ENCODE measurements around the gene KIF18A.
"Not testable (repeated sequence)": the region's sequence is repeated elsewhere in the genome, so short reads cannot be mapped to it uniquely, and the experiment has no call there.

Gene KIF18A

GRCh38 chr11:28107750-28108618, at the start of gene KIF18A, which contains the start of gene METTL15:
Gene KIF18A (minus strand): TSS chr11:28108156. CDS start chr11:28097947, 10,209 bp downstream.
Gene METTL15 (plus strand): TSS chr11:28108388. CDS start chr11:28113335, 4,947 bp downstream.
- DNase-seq (ENCODE audit: low spot score): peak; percentile 96
- peak; percentile 35 for FAIRE-seq

GRCh38 chr11:28153586-28153985, 45.6 kb upstream of the KIF18A start:
- FAIRE-seq (no peak), DNase-seq (ENCODE audit: low spot score) (no peak)

DNA sequence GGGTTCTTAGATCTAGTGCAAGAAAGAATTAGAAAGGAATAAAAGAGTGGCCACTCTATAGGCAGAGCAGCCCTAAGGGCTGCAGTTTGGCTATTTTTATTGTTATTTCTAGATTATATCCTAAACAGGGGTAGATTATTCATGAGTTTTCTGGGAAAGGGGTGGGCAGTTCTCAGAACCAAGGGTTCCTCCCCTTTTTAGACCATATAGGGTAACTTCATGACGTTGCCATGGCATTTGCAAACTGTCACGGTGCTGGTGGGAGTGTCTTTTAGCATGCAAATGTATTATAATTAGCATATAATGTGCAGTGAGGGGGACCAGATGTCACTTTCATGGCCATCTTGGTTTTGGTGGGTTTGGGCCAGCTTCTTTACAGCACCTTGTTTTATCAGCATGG, 44.8 kb upstream of the KIF18A start:
- FAIRE-seq (no peak), DNase-seq (ENCODE audit: low spot score) (no peak)

GRCh38 chr11:28146123-28146751, 38.3 kb upstream of the KIF18A start:
- DNase-seq (ENCODE audit: low spot score): peak; percentile 72
- no peak for FAIRE-seq

GRCh38 chr11:28144808-28145207, 36.9 kb upstream of the KIF18A start:
- no peak for FAIRE-seq
- DNase-seq (ENCODE audit: low spot score): no peak

DNA sequence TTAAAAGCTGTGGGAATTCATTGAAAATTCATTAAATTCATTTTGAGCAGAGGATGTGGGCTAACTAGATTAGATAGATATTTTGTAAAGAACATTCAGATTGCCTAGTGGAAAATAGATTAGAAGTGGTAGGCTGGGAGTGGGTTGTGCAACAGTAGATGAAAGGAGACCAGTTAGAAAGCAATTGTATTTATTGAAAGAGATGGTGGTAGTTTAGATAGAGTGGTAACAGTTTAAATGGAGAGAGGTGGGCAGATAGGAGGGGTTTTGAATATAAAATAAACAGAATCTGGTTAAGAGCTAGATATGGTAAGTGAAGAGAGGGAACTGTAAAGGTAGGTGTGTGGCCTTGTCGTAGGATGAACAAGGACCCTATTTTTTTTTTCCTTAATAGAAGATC, 34.8 kb upstream of the KIF18A start:
- FAIRE-seq (no peak), DNase-seq (ENCODE audit: low spot score) (no peak)

DNA sequence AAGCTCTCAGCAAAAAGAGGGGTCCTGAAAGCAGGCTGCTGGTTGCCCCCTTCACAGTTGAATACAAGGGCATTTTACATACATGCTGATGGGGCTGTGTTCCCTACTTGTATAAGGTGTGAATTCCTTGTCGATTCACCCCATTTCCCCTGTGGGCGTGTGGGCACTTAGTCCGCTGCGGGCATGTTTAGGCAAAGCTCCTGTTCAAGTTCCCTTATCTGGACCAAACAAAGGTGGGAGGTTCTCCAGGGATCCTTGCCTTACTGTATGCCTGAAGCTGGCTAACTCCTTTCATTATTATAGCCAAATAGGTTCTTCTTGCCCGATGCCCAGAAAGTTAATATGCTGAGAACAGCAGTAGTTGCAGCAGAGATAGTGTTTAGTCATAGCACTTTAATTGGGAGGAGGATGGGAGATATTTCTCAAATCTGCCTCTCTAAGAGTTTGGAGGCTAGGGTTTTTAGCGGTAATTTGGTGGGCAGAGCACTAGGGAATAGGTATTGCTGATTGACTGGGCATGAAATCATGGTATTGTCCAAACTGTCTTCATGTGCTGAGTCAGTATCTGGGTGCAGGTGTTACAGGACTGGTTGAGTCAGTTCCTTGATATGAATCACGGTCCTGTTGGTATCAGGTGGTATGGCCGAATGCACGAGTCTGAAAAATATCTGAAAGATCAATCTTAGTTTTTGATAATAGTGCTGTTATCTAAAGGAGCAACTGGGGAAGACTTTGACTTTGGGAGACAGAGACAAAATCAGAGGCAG, 32.9 kb upstream of the KIF18A start:
- FAIRE-seq (no peak), DNase-seq (ENCODE audit: low spot score) (peak; percentile 17)

- FAIRE-seq: no peak
- DNase-seq (ENCODE audit: low spot score): no peak
Observed at GRCh38 chr11:28139841-28140415, 32.0 kb upstream of the KIF18A start.

DNA sequence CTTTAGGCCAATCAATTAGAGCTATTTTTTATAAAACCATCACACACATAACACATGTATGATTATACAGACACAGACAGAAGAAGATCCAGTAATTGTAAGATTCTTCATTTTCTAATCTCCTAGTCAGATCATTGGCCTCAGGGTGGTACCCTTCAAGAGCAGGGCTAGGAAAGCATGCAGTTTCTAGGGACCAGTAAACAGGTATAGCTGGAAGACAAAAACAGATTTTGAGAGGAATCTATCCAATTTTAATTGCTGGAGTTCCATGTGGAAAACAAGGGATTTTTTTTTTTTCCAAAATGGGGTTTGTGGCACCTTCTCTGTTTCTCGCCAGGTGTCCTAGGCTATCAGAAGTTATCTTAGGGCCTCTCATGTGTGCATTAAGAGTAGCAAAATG, 29.9 kb upstream of the KIF18A start:
- no peak for FAIRE-seq
- DNase-seq (ENCODE audit: low spot score): no peak

GRCh38 chr11:28137366-28137765, 29.4 kb upstream of the KIF18A start:
- no peak for FAIRE-seq

GRCh38 chr11:28136157-28136556, 28.2 kb upstream of the KIF18A start:
- FAIRE-seq; DNase-seq (ENCODE audit: low spot score): not testable (repeated sequence)

More at GRCh38 chr11:28137366-28137765, 29.4 kb upstream of the KIF18A start:
- no peak for DNase-seq (ENCODE audit: low spot score)

DNA sequence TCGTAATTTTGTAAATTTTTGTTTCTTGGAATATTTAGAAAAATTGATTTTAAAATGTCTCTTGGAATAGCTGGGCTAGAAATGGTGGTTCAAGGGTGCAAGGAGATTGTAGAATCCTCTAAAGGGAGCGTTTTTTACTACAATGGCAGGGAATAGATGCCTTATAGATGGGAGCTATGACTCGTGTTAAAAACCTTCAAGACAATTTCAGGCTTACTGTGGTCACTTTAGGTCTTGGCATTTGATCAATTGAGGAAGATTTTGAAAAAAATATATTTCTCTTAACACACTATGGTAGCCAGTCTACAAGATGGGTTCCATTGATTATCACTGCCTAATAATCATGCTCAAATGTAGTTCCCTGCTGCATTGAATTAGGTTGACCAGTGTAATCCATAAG, 25.2 kb upstream of the KIF18A start:
- FAIRE-seq: no peak
- peak; percentile 6 for DNase-seq (ENCODE audit: low spot score)

DNA sequence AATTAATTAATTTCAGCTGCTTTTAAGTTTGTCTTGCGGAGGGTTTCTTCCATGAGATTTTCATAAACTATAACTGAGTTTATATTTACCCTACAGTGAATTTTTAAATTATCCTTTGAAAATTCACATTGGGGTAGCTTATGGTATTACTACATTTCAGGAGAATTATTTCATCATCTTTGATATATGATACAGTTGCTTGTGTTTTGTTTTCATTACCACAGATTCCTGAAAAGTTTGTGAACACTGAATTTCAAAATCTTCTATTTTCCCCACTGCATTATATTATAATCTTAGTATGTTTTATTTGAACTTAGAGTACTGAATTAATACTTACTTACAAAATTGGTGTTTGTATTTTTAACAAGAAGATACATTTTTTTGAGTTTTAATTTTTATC, 24.6 kb upstream of the KIF18A start:
- DNase-seq (ENCODE audit: low spot score) (no peak), FAIRE-seq (no peak)

GRCh38 chr11:28123151-28123581, 15.2 kb upstream of the KIF18A start:
- FAIRE-seq (no peak), DNase-seq (ENCODE audit: low spot score) (no peak)

DNA sequence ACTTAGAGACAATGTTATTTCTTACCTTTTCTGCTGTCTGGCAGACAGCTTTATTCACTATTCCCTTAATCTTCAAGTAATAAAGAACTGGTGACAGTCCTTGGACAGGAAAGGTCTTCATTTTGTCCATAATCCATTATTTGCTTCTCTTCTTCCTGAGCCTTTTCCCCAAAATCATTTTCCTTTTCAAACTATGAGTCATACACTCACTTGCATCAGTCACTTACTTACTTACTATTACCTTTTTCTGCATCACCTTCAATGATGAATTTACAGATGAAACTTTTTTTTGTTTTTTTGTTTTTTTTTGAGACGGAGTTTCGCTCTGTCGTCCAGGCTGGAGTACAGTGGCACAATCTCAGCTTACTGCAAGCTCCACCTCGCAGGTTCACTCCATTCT, 9.8 kb upstream of the KIF18A start:
- FAIRE-seq: no peak

DNA sequence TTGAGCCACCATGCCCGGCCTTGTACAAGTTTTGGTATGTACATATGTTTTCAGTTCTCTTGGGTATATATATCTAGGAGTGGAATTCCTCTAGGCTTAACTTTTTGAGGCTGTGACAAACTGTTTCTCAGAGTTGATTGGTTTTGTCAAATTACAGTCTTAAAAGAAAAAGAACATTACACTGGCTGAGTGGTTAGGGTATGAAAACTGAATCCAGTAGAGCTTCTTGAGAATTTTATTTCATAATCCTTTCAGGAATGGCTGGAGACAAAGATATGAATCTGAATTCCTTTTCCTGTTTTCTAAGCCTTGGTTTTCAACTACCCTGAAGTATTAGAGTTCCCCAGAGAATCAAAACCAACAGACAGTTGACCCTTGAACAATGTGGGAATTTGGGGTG, 6.8 kb upstream of the KIF18A start:
- no peak for DNase-seq (ENCODE audit: low spot score)
- no peak for FAIRE-seq

More for the DNA sequence above, 9.8 kb upstream of the KIF18A start:
- DNase-seq (ENCODE audit: low spot score): no peak

DNA sequence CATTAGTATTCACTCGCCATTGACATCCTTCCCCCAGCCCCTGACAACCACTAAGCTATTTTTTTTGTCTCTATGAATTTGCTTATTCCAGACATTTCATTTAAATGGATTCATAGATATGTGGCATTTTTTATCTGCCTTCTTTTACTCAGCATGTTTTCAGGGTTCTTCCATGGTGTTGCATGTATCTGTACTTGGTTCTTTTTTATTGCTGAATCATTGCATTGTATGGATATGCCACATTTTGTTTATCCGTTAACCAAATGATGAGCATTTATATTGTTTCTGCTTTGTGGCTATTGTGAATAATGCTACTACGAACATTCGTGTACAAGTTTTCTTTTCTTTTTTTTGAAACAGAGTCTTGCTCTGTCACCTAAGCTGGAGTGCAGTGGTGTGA, 6.2 kb upstream of the KIF18A start:
- FAIRE-seq (no peak), DNase-seq (ENCODE audit: low spot score) (no peak)

DNA sequence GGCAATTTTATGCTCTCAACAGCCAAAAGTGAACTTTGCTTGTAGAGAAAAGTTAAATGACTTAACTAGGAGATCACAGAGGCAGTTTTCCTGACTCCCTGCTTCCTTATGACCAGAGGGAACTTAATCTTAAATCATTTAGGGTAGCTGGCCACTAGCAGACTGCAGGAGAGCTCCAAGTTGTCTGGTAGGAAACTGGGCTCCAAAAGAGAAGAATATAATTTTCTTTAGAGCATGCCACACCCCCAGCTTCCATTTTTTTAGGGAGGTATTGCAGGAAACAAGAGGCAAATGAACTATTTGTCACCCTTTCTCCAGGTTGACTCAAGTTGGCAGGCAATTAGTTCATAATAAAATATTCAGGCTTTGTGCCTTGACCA, 2.9 kb upstream of the KIF18A start:
- DNase-seq (ENCODE audit: low spot score): no peak
- FAIRE-seq: no peak

GRCh38 chr11:28110108-28110820, 2.3 kb upstream of the KIF18A start:
- DNase-seq (ENCODE audit: low spot score): peak; percentile 69
- no peak for FAIRE-seq

- no peak for DNase-seq (ENCODE audit: low spot score)
Observed at GRCh38 chr11:28108958-28109357, 1.0 kb upstream of the KIF18A start.

More at GRCh38 chr11:28108958-28109357, 1.0 kb upstream of the KIF18A start:
- FAIRE-seq: no peak
